Activated B cell treated with CpG ODN at 0.5 μM for 24 hours (primary cell): Measurements from ENCODE around the gene SLC41A3. TPM values are rescaled to one million over a fixed set of nuclear protein-coding genes. Genes with fewer than 3 reads are reported as not detected.

Experiments
- ATAC-seq: fragments of 200-7000 bp; cut with Tn5 transposase; one replicate; pipeline ENCODE4 v1.10.0; 2021; ENCODE audit warnings: low read depth, mild to moderate bottlenecking, moderate library complexity
- CTCF ChIA-PET: fragments of 350-600 bp; sonication (Branson Sonifier 250); formaldehyde crosslinking; loops from one replicate; lab custom pipeline; 2021; ENCODE audit warnings: antibody characterized with exemption; lab: Charles Lee
- POLR2A ChIA-PET: fragments of 350-600 bp; sonication (Branson Sonifier 250); formaldehyde crosslinking; loops from one replicate; lab custom pipeline; 2021; ENCODE audit warnings: antibody characterized with exemption; lab: Charles Lee
- DNase-seq: peaks from one replicate; pipeline ENCODE4 v3.0.0; 2022
- H3K27ac Mint-ChIP-seq: one replicate; pipeline ENCODE4 v1.8.0; 2020; ENCODE audit warnings: mixed read lengths
- H3K27me3 Mint-ChIP-seq: one replicate; pipeline ENCODE4 v1.8.0; 2021; ENCODE audit warnings: mixed read lengths
- H3K36me3 Mint-ChIP-seq: one replicate; pipeline ENCODE4 v1.8.0; 2021; ENCODE audit warnings: low read depth, mixed read lengths
- H3K4me1 Mint-ChIP-seq: one replicate; pipeline ENCODE4 v1.8.0; 2021; ENCODE audit warnings: mixed read lengths
- H3K4me3 Mint-ChIP-seq: one replicate; pipeline ENCODE4 v1.8.0; 2020; ENCODE audit warnings: mild to moderate bottlenecking, mixed read lengths
- H3K9me3 Mint-ChIP-seq: one replicate; pipeline ENCODE4 v1.8.0; 2020; ENCODE audit warnings: mixed read lengths
- CTCF ChIP-seq: fragments of 200-600 bp; IDR thresholded peaks from one replicate; pipeline ENCODE4 v1.8.0; 2022; ENCODE audit warnings: antibody characterized with exemption, mild to moderate bottlenecking
- intact Hi-C: fragments of 100-400 bp; cut with micrococcal nuclease; formaldehyde crosslinking; loops from one replicate; pipeline ENCODE4 v1.15.1; 2024
- total RNA-seq: library from RNA; stranded (reverse); gene quantifications from 2 replicates; pipeline ENCODE4 v1.2.3, GENCODE V29; 2022

Gene SLC41A3
- total RNA-seq, 1 donor from 2014 or later: 36.2 TPM

GRCh38 chr3:126053513-126053912 lies 30.4 kb downstream of the SLC41A3 start:
- ChIA-PET CTCF (no interaction called here), POLR2A (no interaction called here)
- no peaks in the 10 kb centered on the region for H3K9me3 Mint-ChIP-seq
- no peaks in the 10 kb centered on the region for H3K27me3 Mint-ChIP-seq
- no peak overlapping the region for H3K27ac Mint-ChIP-seq
- DNase-seq (no peak), ATAC-seq (no peak)
- intact Hi-C loops: no loop called here
- no peak for TF ChIP-seq CTCF
- no peak overlapping the region for H3K4me3 Mint-ChIP-seq
- peaks cover 25% of the 10 kb centered on the region for H3K4me1 Mint-ChIP-seq
- peaks cover 13% of the 10 kb centered on the region for H3K36me3 Mint-ChIP-seq

- CTCF ChIA-PET: no interaction called here
- H3K4me1 Mint-ChIP-seq: peaks cover 25% of the 10 kb centered on the region
- H3K4me3 Mint-ChIP-seq: peak overlapping the region; percentile 32
- intact Hi-C loops: no loop called here
- POLR2A ChIA-PET: no interaction called here
- H3K27ac Mint-ChIP-seq: no peak overlapping the region
- H3K27me3 Mint-ChIP-seq: no peaks in the 10 kb centered on the region
- H3K36me3 Mint-ChIP-seq: peaks cover 16% of the 10 kb centered on the region
- peak; percentile 40 for ATAC-seq
- no peaks in the 10 kb centered on the region for H3K9me3 Mint-ChIP-seq
- no peak for DNase-seq
- no peak for TF ChIP-seq CTCF
Observed at GRCh38 chr3:126052196-126053058, 31.5 kb downstream of the SLC41A3 start.

- CTCF ChIA-PET: no interaction called here
- POLR2A ChIA-PET: no interaction called here
- H3K27me3 Mint-ChIP-seq: no peaks in the 10 kb centered on the region
- ATAC-seq: no peak
- H3K27ac Mint-ChIP-seq: no peak overlapping the region
- TF ChIP-seq CTCF: no peak
- H3K4me1 Mint-ChIP-seq: peaks cover 25% of the 10 kb centered on the region
- DNase-seq: no peak
- no peak overlapping the region for H3K4me3 Mint-ChIP-seq
- intact Hi-C loops: no loop called here
- peaks cover 18% of the 10 kb centered on the region for H3K36me3 Mint-ChIP-seq
- no peaks in the 10 kb centered on the region for H3K9me3 Mint-ChIP-seq
Observed at GRCh38 chr3:126051741-126052140, 32.2 kb downstream of the SLC41A3 start.

- no peaks in the 10 kb centered on the region for H3K9me3 Mint-ChIP-seq
- peaks cover 25% of the 10 kb centered on the region for H3K4me1 Mint-ChIP-seq
- CTCF ChIA-PET: no interaction called here
- H3K27me3 Mint-ChIP-seq: no peaks in the 10 kb centered on the region
- intact Hi-C loops: no loop called here
- POLR2A ChIA-PET: no interaction called here
- peaks cover 19% of the 10 kb centered on the region for H3K36me3 Mint-ChIP-seq
- no peak for ATAC-seq
- H3K4me3 Mint-ChIP-seq: no peak overlapping the region
- no peak for DNase-seq
- no peak for TF ChIP-seq CTCF
- peak overlapping the region; percentile 14 for H3K27ac Mint-ChIP-seq
Observed at GRCh38 chr3:126051234-126051633, 32.7 kb downstream of the SLC41A3 start.

- peaks cover 19% of the 10 kb centered on the region for H3K36me3 Mint-ChIP-seq
- no peak for ATAC-seq
- intact Hi-C loops: no loop called here
Observed at GRCh38 chr3:126050626-126051025, 33.3 kb downstream of the SLC41A3 start.

More at GRCh38 chr3:126050626-126051025, 33.3 kb downstream of the SLC41A3 start:
- H3K27ac Mint-ChIP-seq: no peak overlapping the region
- TF ChIP-seq CTCF: no peak
- no peaks in the 10 kb centered on the region for H3K27me3 Mint-ChIP-seq
- H3K9me3 Mint-ChIP-seq: no peaks in the 10 kb centered on the region
- CTCF ChIA-PET: no interaction called here
- peaks cover 28% of the 10 kb centered on the region for H3K4me1 Mint-ChIP-seq
- no peak for DNase-seq
- POLR2A ChIA-PET: no interaction called here
- H3K4me3 Mint-ChIP-seq: no peak overlapping the region
